Left renal pelvis (tissue), 4 donors: Measurements from ENCODE around the gene LCA5. TPM values are rescaled to one million over a fixed set of nuclear protein-coding genes. Genes with fewer than 3 reads are reported as not detected.
"Not testable (repeated sequence)": the region's sequence is repeated elsewhere in the genome, so short reads cannot be mapped to it uniquely, and the experiment has no call there.

ENCODE experiments used
- DNase-seq, 4 donors: peaks; one replicate each; pipeline ENCODE4 v3.0.0-alpha.2; 2013; ENCODE audit warnings: low read depth in 4 of 4, low spot score in 3 of 4
- polyA plus RNA-seq, 4 donors: library from polyadenylated mRNA; unstranded; fragments of 120-200 nt; gene quantifications; one replicate each; pipeline ENCODE4 v1.2.1, GENCODE V29; 2013; ENCODE audit not compliant: insufficient read length in 4 of 4

LCA5 gene
- 10 to 100 TPM in 3 of 4 donors, 1 to 10 TPM in 1; 9.5 to 13.9 (median 11.4) TPM for polyA plus RNA-seq

- DNase-seq = peak; percentile 92 to 98 (median 95)
These were observed at the start of gene LCA5 for GRCh38 chr6:79536954-79537747. Gene LCA5, minus strand, starts transcription at chr6:79537430. Its CDS starts 18,536 bp downstream, at chr6:79518894.

GRCh38 chr6:79586548-79586947 is 49.3 kb upstream of the LCA5 start:
- DNase-seq = no peak

GRCh38 chr6:79584332-79584731 is 47.1 kb upstream of the LCA5 start:
- no peak for DNase-seq

GRCh38 chr6:79577926-79578325 is 40.7 kb upstream of the LCA5 start:
- not testable (repeated sequence) for DNase-seq

- no peak for DNase-seq
These were observed 37.5 kb upstream of the LCA5 start for GRCh38 chr6:79574630-79575225.

- DNase-seq = no peak
These were observed 36.9 kb upstream of the LCA5 start for GRCh38 chr6:79574174-79574573.

- DNase-seq = no peak
These were observed 33.8 kb upstream of the LCA5 start for GRCh38 chr6:79571030-79571367.

- peak; percentile 35 to 71 (median 60) for DNase-seq
These were observed 33.1 kb upstream of the LCA5 start for GRCh38 chr6:79570129-79571029.

- DNase-seq = no peak
These were observed 31.8 kb upstream of the LCA5 start for GRCh38 chr6:79568996-79569395.

GRCh38 chr6:79564636-79565035 is 27.4 kb upstream of the LCA5 start:
- no peak for DNase-seq

GRCh38 chr6:79559706-79560105 is 22.5 kb upstream of the LCA5 start:
- no peak for DNase-seq

- DNase-seq = no peak
These were observed 20.6 kb upstream of the LCA5 start for GRCh38 chr6:79557673-79558467.

GRCh38 chr6:79554305-79554704 is 17.1 kb upstream of the LCA5 start:
- DNase-seq = no peak

GRCh38 chr6:79551401-79551800 is 14.2 kb upstream of the LCA5 start:
- no peak for DNase-seq

- no peak for DNase-seq
These were observed 11.1 kb upstream of the LCA5 start for GRCh38 chr6:79548304-79548703.

GRCh38 chr6:79546186-79546585 is 9.0 kb upstream of the LCA5 start:
- no peak for DNase-seq

GRCh38 chr6:79544939-79545450 is 7.8 kb upstream of the LCA5 start:
- peak; percentile 61 to 79 (median 77) for DNase-seq

- DNase-seq = no peak
These were observed 7.2 kb upstream of the LCA5 start for GRCh38 chr6:79544299-79544927.

- no peak for DNase-seq
These were observed 6.7 kb upstream of the LCA5 start for GRCh38 chr6:79543886-79544285.

- DNase-seq = no peak
These were observed 6.2 kb upstream of the LCA5 start for GRCh38 chr6:79543411-79543810.
